AML-193 (cell line): ENCODE results near the gene CDK14.
A peak's percentile ranks its signal among the peaks of the same experiment; 100 is the strongest.

Experiments used
- DNase-seq, 2 experiments: peaks; one replicate each; lab custom pipeline; 2025; lab: John Stamatoyannopoulos, UW

The CDK14 gene

DNA sequence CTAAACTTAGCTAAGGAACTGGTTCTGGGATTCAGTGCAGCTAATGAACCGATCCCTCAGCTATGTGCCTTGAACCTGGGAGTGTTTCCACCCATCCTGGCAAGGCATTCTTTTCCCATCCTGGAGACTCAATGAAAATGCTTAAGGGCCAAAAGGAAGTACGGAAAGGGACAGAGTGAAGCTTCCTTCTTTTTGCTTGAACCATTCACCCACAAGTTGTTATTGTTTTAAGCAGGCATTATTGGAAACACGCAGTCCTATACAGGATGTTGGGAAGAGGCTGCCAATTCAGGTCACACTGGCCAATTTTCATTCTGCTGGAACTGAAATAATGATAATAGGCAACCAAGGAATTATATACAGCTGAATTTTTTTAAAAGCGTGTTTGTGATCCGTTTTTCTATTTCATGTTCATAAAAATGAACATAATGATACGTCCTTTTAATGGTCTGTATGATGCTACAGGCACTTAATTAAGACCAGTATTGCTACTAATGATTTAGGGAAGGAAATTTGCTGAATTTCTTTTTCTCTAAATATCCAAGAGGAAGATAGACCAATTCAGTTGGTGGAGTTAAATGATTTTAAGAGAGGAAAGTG, 610.3 kb downstream of the CDK14 start:
- no peak for DNase-seq

DNA sequence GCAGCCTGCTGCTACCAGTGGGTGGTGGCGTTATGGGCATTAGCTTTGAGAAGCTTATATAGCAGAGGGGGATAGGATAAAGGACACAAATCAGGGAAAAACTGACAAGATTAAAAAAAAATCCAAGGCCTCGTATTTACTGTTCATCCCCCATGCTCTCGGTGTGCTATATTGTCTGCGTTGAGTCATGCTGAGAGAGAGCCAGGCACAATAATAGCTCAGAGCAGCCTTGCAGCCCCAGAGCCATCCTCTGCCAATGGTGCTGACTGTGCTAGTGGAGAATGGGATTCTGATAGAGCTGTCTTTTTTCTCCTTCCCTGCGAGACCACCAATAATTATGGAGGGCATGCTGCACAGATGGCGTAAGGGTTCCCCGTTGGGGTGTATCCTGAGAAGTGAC, 616.5 kb downstream of the CDK14 start:
- no peak for DNase-seq

DNA sequence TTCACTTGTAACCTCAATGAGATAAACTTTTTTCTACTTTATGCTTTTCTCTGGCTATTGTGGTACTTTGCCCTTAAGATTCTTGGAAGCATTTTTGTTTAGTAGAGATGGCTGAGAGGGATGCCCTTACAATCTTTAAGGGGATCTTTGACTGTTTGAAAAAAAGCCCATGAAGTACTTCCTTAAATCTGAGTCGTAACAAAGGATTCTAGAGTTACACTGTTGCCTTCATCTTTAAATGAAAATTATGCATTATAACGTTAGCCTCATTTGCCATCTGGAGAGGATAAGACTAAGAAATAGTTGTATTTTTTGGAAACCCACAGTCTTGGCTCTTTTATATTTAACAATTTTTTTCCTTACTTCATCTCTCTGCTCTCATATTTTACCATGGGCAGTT, 630.3 kb downstream of the CDK14 start:
- DNase-seq: no peak

DNA sequence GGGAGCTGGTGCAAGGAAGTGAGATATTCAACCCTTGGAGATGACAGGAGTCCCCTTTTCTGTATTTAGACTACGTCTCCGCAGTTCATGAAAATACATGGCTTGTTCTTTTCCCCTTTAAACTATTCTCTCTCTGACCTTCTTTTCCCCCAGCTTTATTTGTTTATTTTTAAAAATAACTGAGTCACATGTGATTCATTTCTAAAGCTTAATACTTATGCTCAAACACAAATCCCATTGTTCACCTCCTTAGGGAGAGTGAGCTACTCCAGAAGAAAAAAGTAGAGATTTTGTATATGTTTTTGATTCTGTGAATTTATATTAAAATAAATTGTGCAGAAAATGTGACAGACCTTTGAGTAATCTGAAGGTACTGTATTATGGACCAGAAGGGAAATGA, 632.2 kb downstream of the CDK14 start:
- DNase-seq: no peak

DNA sequence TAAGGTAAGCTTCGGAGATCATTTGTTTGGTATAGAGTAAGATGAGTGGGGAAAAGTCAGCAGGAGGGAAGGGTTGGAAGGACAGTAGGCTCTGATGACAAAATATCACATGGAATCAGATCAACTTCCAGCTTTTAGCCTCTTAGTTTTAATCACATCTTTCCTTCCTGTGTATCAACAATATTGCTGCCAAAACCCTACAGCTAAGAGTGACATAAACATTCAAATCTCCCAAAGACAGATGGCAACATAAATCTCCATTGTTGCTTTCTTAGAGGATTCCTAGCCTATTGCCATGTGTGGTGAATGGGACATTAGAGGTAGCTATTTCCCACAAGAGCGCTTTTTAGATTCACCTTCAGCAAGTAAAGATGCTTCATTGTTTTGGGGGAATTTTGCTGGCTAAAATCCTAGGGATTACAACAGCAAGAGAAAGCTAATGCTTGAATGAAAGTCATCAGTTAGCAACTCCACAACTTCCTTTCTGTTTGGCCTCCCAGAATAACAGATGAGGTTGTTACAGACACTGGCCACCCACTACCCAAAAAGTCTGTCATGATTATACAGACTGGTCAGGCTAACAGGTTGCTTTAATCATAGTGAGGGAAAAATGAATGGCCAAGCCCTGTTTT, 632.9 kb downstream of the CDK14 start:
- no peak for DNase-seq

DNA sequence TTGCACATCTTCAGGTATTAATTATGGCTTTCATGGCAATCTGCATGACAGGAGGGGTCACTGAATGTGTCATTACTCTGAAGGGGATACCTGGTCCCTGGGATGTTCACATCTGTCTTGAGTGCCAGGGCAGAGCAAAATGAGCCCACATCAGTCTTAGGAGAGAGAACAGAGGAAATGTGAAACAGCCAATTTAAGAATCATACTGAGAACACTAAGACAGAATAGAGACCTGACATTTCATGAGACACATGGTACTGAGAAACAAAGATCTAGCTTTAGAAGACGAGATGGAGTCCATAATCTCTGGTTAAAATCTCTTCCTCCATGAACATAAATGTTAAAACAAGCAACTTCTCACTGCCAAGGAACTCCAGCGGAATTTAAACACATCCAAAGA, 634.0 kb downstream of the CDK14 start:
- DNase-seq: no peak

DNA sequence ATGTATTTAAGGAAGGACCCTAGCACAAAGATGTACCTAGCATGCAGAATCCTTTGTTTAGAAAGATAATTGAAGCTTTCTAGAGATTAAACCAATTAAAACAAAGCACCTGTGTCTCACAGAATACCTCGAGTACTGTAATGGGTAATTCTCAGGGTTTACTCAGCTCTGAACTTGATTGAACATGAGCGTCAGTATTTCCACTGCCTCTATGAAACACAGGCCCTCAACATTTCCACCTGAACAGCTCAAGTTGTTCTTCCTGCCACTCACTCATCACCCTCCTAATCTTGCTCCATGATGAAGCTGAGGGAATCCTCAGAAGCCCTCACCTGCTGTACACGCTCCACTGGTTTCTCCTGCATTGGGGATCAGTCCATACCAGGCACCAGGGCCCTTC, 634.4 kb downstream of the CDK14 start:
- no peak for DNase-seq

DNA sequence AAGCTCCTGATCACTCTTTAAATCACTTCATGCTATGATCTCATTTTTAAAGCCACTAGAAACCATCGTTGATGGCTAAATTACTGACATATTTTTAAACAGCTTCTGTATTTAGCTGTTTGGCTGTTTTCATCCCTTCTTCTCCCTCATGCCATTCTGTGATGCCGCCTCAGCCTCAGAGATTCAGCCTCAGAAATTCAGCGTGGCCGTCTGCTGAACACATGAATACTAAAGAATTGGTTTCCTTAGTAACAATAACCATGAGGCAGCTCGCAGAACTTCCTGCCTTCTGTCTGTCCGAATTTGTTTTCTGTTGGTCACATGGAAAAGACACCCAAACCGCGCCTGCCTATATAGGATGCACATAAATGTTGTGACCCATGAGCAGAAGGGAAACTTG, 637.1 kb downstream of the CDK14 start:
- DNase-seq: no peak

DNA sequence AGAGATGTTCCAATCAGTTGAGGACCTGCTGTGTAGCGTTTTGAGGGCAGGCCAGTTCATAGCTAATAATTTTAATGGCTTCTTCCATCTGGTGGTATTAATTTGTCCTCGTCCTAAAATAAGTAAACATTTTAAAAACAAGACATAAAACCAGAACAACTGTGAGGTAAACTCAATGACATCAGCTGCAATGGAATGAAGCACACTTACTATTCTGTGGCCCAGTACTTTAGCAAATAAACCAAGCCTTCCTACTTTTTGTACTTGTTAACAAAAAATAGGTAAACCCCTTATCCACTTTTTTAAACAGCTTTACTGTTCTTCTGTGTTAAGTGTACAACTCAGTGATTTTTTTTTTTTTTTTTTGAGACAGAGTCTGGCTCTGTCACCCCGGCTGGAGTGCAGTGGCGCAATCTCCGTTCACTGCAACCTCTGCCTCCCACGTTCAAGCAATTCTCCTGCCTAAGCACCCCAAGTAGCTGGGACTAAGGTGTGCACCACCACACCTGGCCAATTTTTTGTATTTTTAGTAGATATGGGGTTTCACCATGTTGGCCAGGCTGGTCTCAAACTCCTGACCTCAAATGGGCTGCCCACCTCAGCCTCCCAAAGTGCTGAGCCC, 639.2 kb downstream of the CDK14 start:
- DNase-seq: no peak

DNA sequence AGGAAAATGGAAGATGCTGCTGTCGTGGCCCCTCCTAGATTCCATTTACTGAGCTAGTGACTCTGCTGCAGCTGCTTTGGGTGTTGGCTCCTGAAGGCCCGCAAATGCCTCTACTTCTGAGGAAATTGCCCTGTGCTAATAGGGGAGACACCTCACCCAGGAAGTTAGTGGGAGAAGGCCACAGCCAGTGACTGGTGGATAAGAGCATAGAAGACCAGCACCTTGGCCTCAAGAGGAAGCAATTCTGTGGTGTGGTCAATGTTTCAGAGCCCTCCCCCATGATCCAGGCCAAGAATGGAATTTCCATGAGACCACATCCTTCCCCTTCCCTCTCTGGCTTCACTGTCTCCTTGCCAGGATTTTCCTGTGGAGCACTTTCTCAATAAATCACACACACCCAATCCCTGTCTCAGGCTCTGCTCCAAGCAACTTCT, 643.1 kb downstream of the CDK14 start:
- DNase-seq: no peak

DNA sequence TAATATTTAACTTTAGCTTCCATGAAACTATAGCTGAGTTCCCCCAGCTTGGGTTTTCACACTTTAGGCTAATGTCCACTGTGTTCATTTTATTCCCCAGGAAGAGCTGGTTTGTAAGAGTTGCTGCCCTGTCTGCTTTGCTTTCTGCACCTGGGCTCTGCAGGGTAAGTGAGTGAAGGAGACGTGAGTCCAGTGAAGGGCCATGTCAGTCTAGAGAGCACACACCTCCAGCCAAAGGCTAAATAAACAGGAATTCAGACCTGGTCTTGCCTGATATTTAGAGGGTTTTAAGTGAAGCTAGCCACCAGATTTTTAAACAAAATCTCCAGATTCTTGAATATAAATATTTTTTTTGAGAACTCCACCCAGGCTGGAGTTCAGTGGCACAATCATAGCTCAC, 643.7 kb downstream of the CDK14 start:
- no peak for DNase-seq

DNA sequence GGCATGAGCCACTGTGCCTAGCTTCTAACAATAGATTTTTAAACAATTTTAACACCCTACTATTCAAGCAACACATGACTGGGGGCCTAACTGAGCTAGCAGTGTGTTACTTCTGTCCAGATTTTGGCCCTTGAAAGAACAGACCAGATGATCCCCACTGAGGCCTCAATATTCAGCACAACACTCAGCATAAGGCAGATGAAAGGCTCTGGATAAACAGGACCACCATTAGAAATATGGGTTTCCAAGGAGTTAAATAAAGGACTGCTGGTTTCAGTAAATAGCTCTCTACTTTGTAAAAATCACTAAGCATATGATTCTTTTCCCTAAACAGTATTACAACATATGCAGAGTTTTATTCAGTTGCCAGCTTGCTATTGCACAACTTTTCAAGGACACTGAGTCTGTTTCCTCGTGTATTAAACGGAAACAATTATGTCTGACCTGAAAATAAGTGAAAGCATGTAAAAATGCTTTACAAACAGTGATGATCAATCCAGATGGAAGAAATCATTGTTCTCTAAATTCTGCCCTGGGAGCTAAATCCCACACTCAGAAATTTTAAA, 644.3 kb downstream of the CDK14 start:
- DNase-seq: peak; percentile 26 to 33

DNA sequence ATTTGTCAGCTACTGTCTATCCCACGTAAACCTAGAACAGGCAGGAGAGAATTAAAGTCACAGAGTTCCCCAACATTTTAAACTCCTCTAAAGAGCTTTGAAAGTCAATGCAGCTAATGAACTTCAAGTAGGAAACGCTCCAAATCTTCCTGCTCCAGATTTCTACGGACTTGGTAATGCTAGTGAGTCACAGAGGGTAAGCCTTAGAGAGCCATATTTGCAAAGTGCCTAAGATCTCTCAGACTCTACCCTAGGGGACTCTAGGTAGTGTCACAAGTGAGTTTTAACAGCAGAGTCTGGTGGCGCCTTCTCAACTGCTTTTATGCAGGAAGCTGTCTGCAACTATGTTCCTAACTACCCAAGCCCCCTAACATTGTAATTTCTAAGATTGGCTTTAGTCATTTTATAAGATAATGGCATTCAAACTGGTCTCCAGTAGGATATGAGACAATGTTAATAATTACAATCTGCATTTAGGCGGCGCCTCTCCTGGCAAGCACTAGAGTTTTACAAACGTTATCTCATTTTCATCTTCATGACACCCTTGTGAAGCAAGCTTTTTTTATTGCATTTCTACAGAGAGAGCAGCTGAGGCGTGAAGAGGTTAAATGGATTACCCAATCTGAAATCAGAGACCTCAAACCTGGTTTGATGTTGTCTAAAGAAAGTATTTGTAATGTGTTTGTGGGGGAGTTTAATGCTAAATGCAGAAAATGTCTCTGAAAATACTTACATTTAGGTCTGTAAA, 646.1 kb downstream of the CDK14 start:
- DNase-seq: no peak

DNA sequence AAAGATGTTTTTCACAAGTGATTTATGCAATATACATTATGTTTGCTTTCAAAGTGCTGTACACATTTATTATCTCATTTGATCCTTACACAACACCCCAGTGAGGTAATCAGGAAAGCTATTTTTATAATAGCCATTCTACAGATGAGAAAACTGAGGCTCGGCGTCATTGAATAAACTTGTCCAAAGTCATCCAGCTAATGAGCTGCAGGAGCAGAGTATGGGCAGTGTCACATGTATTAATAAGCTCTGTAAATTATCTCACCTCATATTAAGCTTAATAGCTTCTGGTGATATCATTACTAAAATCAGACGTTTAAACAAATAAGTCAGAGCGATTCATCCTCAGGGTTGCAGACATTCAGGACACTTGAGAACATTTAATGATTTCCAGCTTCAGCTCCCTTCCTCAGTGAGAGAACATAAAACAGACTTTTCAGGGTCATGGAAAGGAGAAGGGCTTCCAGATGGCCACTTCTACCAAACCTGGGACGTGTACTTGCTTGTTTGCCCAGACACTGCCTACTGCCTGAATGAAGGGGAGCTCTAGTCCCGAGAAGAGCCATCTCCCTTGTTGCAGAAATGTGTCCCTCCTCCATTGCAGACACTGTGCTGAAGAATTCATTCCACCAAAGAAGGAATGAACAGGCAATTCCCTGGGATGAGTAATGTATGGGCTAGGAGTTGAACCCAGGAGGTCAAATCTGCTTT, 647.6 kb downstream of the CDK14 start:
- DNase-seq: no peak

DNA sequence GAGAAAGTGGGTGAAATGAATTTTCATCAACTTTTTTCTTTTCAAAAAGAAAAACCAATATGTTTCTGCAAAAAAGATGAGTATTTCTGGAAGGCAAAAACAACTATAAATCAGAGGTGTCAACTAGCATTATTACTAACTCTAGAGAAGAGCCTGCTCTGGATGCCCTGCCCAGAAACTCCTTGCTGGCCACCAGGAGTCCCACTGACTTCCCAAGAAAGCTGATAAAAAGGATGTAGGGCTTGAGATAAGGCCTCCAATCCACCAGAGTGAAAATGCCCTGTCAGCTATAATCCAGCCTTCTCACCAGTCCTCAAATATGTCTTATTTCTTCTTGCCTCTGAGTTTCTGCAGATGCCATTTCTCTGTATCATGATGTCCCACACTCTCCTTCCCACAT, 651.4 kb downstream of the CDK14 start:
- no peak for DNase-seq

DNA sequence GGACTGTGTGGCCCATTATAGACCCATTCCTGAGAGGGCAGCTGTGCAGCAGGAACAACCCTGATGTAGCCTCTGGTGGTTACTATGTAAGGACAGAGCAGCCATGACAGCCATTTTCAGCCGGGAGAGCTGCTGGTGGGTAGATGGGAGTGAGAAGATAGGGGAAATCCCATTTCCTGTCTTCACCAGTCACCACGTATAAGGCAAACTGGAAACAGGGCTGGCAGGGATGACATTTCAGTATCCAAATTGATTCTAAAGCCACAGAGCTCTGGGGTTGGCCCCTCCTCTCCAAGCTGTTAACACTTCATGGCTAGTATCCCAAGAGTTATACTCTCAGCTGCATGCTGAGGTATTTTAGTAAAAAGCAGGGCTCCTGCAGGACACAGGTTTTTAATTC, 652.9 kb downstream of the CDK14 start:
- no peak for DNase-seq

DNA sequence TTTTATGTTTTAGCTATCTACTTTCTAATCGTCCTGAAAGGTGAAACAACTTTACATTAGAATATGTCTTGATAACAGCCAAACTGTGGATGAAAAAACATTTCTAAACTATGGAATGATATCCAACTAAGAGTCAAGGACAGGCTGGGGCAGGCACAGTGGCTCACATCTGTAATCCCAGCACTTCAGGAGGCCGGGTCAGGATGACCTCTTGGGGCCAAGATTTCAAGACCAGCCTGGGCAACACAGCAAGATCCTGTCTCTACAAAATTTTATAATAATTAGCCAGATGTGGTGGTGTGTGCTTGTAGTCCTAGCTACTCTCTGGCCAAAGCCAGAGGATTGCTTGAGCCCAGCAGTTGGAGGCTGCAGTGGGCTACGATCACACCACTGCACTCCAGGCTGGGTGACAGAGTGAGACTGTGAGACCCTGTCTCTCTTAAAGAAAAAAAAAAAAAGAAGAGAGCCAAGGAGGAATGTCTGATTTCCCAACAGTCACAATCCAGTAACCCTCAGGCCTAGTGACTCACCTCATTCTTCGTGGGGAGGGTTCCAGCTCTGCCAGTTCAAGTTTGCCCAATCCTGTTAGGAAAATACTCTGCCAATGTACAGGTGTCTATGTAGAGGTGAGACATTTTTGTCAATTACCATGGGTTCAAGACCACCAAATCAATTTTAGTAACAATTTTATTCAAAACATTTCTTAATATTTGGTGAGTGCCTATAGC, 653.5 kb downstream of the CDK14 start:
- DNase-seq: no peak

DNA sequence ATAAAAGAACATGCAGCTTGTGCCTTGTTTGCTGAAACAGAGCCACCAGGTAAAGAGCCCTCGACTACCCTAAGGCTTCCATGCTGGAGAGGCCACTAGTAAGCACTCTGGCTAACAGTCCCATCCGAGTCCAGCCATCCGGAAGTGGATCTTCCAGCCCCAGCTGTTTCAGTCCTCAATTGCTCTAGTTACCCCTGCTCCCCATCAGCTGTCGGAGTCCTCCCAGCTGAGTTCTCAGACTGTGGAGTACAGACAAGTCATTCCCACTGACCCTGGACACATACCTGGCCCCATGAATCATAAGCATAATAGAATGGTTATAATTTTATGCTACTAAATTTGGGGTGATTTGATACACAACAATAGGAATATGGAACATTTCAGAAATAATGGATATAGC, 654.6 kb downstream of the CDK14 start:
- DNase-seq: no peak

DNA sequence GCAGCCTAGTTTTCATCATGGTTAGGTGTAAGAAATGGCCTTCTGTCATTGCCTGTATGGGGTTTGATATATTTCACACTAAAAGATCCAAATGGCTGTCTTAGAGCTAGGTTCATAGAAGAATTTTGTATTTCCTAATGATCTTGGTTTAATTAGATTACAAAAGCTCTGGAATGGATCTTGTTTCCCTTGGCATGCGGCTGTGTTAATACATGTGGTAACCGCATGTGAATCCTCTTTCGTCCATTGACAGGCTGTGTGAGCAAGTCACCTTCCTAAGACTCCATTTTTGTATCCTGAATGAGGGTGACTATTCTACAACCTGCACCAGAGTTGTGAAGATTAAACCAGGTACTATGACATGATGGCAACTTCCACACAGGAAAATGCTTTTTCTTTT, 655.8 kb downstream of the CDK14 start:
- no peak for DNase-seq
